GM19467 (cell line): ENCODE results near the gene SIKE1.
"Not testable (repeated sequence)": the region's sequence is repeated elsewhere in the genome, so short reads cannot be mapped to it uniquely, and the experiment has no call there.

ENCODE experiments used
- ATAC-seq: cut with Tn5 transposase; IDR thresholded peaks from one replicate; pipeline ENCODE4 v1.9.1; 2021; ENCODE audit warnings: mild to moderate bottlenecking, moderate library complexity; ENCODE audit not compliant: unreplicated experiment

The SIKE1 gene

DNA sequence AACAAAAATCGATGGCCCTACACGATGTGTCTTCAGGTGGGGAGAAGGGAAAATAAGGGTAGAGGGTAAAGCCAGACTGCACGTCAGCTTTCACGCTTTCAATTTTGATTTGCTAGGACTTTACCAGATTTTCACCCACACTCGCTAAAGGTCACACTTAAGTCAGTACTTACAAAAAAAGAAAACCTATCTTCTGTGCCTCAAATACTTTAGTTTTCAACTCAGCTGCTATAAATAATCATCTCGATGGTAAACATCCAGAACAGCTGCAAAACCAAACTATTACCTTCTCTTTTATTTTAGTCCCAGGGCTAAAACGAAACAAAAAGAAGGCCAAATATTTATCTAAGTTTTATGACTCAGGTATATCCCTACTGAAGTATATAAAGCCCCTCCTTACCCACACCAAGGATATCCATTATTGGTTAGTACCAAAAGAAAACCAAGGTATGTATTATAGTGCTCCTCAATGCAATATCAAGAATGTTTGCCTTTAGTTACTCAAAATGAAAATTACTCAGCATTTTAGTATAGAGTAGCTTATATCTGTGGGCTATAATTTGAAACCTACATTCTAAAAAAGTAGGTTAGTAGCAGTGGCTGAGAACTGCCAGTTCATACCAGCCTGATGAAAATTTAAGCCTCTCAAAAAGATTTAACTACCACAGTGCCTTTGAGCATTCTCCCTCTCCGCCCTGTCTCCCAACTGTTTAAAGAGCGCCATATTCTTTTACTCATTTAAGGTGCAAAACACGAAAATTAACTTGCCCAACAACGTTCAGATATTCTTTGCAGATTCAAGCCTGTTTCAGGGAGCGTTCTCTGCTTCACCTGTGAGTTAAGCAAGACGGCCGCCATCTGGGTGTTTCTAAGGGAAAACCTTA lies 24.2 kb downstream of the SIKE1 start:
- no peak for ATAC-seq

DNA sequence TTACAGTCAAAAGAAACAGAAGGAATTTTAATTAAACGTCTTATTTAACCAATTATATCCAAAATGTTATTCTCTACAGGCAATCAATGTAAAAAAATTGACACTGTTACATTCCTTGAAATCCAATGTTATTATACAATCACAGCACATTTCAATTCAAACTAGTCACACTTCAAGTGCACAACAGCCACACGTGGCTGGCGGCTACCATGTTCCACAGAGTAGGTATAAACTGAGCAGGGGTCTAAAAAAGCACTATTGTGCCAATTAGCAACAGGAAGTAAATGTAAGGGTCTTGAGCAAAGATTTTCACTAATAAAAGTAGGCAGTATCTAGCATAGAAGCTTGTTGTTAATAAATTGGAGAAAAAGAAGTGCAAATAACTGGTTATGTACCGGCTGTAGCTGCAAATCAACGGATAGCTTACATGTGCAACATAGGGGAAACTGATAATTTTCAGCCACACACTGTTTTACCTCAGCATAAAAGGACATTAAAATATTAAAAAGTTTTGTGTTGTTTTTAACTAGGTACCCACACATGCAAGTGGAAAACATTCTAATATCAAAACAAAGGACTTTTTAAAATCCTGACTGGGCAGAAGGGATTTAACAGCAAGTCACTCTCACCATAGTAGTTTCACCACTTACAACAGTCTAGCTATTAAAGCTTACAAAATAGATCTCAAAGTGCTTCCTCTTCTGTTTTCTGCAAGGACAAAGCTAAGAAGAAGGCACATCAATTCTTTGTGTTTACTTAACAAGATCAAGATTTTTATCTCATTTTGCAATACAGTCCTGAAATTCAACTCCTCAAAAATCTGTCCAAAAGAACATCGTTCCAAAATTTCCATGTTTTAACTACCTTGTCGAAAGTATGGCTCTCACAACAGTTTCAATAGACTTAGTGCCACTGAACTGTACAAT lies 25.2 kb downstream of the SIKE1 start:
- ATAC-seq: no peak

DNA sequence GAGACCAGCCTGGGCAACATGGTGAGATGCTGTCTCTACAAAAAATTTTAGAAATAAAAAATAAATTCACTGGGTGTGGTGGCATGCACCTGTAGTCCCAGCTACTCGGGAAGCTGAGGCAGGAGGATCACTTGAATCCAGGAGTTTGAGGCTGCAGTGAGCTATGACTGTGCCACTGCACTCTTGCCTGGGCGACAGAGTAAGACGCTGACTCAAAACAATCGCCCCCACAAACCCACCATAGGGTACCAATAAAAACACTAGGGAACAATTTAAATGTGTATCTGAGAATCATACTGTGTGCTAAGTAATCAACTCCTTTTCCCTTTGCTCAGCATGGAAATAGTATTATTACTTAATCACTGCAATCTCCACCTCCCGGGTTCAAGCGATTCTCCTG lies 26.8 kb downstream of the SIKE1 start:
- ATAC-seq: not testable (repeated sequence)

DNA sequence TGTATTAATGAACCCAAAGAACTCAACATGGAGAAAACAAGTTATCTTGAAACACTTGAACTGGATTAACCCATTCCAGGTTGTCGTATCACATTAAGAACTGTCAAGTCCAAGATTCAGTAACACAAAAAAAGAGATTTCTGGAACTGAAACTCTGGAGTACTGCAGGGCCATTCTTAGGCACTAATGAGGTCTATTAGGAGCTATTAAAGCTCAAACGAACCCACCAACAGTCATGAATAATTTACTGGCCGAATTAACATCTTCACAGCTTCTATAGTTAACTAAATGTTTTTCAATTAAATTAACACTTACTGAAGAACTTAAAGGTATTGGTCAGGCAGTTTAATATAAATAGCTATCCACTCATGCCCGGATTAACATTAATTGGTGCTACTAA lies 27.3 kb downstream of the SIKE1 start:
- no peak for ATAC-seq

DNA sequence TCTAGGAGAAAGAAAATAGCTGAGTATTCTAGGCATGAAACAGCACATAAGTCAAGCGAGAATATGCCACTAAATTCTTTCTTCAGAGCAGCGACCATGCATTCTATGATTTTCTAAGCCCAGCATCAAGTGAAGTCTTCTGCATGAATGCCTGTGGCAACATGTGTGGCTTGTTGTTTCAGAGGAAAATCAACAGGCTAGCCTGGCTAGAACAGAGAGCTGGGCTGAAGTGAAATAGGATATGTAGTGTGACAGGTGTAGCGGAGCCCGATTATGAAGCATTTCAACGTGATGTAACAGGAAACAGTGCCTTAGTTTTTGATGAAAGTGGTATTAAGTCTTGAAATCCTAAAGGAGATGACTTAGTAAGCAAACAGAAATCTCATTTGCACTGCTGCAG lies 29.7 kb downstream of the SIKE1 start:
- no peak for ATAC-seq

DNA sequence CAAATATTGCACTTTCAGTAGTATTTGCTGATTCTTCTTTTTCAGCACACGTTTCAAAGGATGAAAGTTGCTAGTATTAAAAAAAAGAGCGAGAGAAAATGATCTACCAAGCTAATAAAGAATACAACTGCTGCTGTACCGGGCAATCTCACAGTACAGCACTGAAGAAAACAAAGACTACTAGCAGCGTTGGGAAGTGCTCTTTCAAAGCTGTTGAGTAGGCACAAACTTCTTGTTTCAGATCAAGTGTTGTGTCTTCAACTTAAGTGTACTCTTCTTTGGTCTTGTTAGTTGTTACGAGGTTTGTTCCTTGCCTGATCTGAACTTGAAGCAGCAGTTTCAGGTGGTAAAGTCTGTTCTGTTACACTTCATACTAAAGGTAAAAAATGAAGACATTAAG lies 30.6 kb downstream of the SIKE1 start:
- no peak for ATAC-seq

DNA sequence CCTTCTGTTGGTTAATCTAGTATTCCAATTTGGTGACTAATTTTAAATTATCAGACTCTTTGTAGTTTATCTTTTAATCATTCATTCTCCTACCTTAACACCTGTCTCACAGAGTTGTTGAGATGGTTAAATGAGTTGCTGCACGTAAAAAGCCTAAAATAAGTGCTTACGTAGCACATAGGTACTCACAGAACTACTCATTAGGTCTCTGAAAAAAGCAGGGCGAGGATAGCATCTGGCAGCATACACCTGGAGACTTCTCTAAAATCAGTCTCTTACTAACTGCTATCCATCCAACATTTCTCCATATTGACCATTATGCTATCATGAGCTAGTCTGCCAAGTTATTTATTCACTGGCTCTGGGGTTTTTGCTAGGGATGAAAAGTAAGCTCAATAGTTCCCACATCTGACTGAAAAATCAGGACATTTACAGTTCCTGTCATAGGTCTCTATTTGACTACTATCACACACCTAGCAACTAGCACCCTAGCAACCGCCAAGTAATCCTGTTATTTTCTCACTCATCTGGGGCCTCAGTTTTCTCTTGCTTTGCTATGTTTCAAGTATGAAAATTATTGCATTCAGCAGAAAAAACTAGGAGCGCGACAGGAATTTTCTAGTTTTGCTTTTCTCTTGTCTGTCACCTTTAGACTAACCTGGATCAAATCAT lies 33.9 kb downstream of the SIKE1 start:
- ATAC-seq: no peak

DNA sequence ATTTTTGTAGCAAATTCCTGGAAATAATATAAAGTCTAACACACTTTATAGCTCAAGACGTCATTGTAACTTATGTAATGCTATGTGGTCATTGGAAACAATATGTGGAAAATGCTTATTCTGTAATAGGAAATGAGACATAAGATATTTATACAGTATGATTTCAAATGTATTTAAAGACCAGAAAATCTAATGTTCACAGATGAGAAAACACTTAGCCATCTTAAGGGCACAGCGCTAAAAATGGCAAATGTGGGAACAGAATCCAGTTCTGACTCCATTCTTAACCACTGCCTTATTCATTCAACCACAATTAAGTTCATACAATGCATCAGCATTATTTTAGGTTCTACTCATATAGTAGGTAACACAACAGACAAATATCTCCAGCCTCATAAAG lies 35.2 kb downstream of the SIKE1 start:
- no peak for ATAC-seq

DNA sequence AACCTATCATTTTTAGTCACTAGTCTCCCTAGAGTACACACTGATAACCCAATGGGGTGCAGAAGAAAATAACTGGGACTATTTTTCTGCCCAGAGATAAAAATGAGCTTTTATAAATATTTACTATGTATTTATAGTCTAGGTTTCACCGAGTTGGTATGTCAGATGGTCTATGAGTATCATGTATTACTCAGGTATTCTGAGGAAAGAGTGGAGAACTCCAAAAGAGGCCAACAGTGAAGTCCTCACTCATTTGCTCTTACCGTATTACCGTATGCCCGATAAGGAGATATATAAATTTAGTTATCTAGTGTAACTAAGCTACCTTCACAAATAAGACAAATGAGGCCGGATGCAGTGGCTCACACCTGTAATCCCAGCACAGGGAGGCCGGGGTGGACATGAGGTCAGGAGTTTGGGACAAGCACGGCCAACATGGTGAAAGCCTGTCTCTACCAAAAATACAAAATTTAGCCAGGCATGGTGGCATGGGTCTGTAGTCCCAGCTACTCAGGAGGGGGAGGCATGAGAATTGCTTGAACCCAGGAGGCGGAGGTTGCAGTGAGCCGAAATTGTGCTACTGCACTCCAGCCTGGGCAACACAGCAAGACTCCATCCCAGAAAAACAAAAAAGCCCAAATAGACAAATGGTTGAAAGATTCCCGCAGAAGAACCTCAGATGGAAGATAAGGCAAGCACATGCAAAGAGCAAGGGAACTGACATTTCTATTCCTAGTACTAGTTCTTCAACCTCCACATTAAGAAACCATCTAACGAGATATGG lies 38.3 kb downstream of the SIKE1 start:
- no peak for ATAC-seq

DNA sequence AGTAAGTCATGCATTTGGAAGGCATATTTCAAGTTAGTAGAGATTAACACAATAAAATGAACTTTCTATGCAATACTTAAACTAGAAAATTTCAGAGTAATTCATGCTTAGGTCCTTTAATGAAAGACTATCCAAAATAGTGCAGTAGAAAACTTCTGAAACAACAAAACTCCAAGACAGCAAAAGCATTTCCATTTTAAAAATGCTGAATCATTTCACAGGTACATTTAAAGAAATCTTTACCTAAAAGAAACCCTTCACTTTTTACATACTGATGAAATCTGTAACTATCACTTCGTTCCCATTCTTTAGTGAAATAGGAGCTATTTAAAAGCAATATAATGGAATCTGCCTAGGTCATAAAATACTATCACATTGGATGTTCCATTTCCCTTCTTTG lies 40.2 kb downstream of the SIKE1 start:
- no peak for ATAC-seq

DNA sequence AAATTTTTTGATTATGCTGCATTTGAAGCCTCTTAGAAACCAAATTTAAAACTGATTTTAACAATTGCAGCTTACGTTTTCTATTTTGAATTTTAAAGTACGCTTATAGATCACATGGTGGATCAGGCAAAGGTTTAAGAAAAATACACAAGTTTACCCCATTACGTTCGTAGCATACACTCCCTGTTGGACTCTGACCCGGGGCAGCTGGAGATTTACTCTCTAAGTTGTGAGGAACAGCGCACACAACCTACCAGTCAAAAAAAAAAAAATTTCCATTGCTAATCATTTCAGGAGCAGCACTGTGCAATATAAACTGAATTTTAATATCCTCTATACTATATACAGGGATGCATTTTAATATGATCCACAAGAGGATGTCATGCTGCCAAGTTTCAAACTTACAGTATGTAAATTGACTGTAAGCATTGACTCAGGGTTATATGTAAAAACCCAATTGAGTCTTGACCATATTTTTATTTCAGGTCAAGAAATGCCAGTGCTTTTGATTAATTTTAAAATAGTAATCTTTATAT lies 43.1 kb downstream of the SIKE1 start:
- ATAC-seq: no peak

DNA sequence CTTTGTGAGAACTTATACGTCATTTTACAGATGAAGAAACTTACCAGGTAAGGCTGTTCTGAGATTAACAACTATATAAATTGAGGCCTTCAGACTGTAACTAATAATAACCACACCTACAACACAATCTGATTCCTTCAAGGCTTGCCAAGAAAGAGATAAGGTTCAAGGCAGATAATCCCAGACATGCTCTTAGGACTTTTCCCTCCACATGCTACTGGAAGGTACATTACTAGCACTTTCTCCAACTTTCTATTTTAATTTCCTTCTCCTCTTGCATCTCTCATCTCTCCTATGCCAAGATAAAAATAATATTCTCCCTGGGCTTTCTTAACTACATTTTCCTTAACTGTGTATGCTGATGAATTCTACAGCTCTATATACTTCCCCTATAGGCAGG lies 45.0 kb downstream of the SIKE1 start:
- no peak for ATAC-seq

DNA sequence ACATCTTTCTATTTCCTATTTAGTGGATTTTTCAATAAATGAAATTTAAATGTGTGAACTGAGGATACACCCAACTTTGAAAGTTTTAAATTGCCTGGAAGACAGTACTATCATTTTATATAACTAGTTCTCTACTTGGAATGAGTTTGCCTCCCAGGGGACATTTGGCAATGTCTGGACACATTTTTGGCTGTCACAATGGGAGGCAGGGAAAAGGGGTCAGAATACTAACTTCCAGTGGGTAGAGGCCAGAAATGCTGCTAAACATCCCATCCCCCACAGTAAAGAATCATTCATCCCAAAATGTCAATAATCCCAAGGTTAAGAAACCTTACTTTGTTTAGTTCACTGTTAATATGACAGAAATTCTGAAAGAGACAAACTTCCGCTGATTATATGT lies 50.7 kb downstream of the SIKE1 start:
- no peak for ATAC-seq

DNA sequence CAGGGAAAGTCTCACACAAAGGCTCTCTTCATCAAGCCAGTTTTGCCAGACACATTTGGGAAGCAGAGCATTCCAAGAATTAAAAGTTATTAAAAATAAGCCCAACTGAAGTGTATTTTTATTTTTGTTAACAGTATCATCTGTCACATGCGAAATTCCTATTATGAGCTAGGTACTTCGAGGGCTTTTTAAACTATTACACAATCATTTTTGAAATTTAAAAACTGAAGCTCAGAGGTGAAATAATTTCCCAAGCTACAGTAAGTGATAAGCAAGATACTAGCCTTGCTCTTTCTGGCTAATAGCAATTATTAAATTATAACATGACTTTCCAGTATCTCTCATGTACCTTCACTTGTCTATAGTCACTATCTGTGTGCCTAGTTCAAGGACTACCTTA lies 51.9 kb downstream of the SIKE1 start:
- no peak for ATAC-seq

DNA sequence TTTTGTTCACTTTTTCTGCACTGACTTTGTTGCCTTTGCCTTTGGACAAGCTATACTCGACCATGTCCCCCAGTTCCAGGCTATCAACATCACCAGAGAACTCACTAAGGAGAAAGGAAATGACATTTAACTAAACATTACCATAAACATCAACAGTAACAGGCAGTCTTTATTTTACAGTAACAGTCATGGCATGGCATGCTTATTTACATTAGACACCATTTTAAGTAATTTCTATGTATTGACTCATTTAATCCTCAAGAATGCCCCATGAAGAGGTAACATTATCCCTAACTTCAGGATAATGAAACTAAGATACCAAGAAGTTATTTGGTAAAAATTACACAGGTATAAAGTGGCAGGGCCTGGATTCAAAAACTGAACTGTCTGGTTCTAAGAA lies 55.3 kb downstream of the SIKE1 start:
- no peak for ATAC-seq

DNA sequence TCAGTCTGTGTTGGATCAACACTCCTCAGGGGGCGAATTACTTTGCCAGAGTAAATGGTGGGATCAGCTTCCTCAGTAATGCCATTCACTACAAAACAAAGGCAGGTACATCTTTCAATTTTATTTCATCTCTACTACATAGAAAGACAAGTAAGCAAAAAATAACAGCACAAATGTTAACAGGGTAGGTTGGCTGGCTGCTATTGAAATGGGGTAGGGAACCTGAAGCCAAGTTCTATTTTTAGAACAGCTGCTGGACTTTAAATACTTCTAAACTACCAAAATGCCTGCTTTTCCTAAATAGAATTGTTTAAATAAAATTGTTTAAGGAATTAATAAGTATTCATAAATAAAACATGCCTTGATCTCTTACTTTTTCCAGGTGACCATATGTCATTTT lies 56.6 kb downstream of the SIKE1 start:
- no peak for ATAC-seq

DNA sequence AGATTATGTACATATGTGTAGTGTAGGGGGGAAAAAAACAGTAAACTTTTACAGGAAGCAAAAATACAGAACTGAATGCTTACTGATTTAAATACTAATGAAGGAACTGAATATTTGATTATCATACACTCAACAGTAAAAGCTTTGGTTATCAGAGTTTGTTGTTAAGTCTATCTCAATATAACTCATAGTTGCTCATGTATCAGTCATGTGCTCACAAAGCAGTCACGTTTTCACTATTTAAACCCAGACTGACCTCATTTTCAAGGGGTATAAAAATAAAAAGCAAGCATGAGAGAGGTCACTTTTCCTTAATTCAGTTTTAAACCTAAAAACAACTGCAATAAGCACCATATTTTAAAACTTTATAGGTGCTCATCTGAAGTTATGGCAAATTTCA lies 57.0 kb downstream of the SIKE1 start:
- no peak for ATAC-seq

DNA sequence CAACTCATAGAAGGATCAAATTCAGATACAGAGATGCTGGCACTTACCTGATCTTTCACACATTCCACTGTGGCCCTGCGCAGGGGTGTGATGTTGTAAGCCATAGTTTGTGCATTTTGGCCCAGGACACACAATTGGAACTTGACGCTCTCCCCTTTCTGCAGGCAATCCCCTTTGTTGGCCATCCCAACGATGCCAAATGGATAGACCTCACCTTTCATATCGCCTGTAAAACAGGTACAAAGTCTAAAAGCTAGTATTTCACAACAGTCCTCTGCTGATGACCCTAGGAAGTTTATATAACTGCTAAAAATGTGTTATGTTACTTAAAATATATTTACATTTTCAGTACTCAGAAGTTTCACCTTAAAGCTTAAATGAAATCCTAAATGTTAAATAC lies 60.0 kb downstream of the SIKE1 start:
- no peak for ATAC-seq
